ENCODE results near the gene TMEM88.

The TMEM88 gene

GRCh38 chr17:7844292-7845154 lies 10.3 kb upstream of the TMEM88 start:
- H3K9me3 ChIP-seq (ENCODE audit: control insufficient read depth, low read length) = no peaks in the 10 kb centered on the region
- no peaks in the 10 kb centered on the region for H3K27me3 ChIP-seq (ENCODE audit: control insufficient read depth, insufficient read depth, low read length, poor library complexity, severe bottlenecking)
- H3K27ac ChIP-seq (ENCODE audit: insufficient read depth, low read depth, low read length, poor library complexity, severe bottlenecking) = peak overlapping the region; percentile 64
- peaks cover 37% of the 10 kb centered on the region for H3K36me3 ChIP-seq (ENCODE audit: control insufficient read depth, insufficient read depth, low read length)
- 0 to 1% methylated on average over 71 of the region's 71 CpGs for WGBS, 2 experiments
- H3K4me1 ChIP-seq (ENCODE audit: control insufficient read depth, insufficient read depth, low read length) = peaks cover 21% of the 10 kb centered on the region
- H3K4me3 ChIP-seq (ENCODE audit: insufficient read depth, low read depth, low read length) = peak overlapping the region; percentile 77

- H3K9me3 ChIP-seq (ENCODE audit: control insufficient read depth, low read length) = no peaks in the 10 kb centered on the region
- 90 to 92% methylated on average over 15 of the region's 15 CpGs for WGBS, 2 experiments
- H3K36me3 ChIP-seq (ENCODE audit: control insufficient read depth, insufficient read depth, low read length) = peaks cover 45% of the 10 kb centered on the region
- no peaks in the 10 kb centered on the region for H3K27me3 ChIP-seq (ENCODE audit: control insufficient read depth, insufficient read depth, low read length, poor library complexity, severe bottlenecking)
- H3K4me3 ChIP-seq (ENCODE audit: insufficient read depth, low read depth, low read length) = peak overlapping the region; percentile 77
- H3K27ac ChIP-seq (ENCODE audit: insufficient read depth, low read depth, low read length, poor library complexity, severe bottlenecking) = no peak overlapping the region
- H3K4me1 ChIP-seq (ENCODE audit: control insufficient read depth, insufficient read depth, low read length) = peaks cover 12% of the 10 kb centered on the region
These were observed 9.4 kb upstream of the TMEM88 start for GRCh38 chr17:7845359-7846062.

- WGBS, 2 experiments = 94 to 95% methylated on average over 22 of the region's 22 CpGs
- no peaks in the 10 kb centered on the region for H3K27me3 ChIP-seq (ENCODE audit: control insufficient read depth, insufficient read depth, low read length, poor library complexity, severe bottlenecking)
- H3K27ac ChIP-seq (ENCODE audit: insufficient read depth, low read depth, low read length, poor library complexity, severe bottlenecking) = no peak overlapping the region
- no peaks in the 10 kb centered on the region for H3K9me3 ChIP-seq (ENCODE audit: control insufficient read depth, low read length)
- H3K4me1 ChIP-seq (ENCODE audit: control insufficient read depth, insufficient read depth, low read length) = peaks cover 5% of the 10 kb centered on the region
- H3K36me3 ChIP-seq (ENCODE audit: control insufficient read depth, insufficient read depth, low read length) = peaks cover 41% of the 10 kb centered on the region
- H3K4me3 ChIP-seq (ENCODE audit: insufficient read depth, low read depth, low read length) = no peak overlapping the region
These were observed 8.7 kb upstream of the TMEM88 start for GRCh38 chr17:7846063-7846735.

GRCh38 chr17:7846765-7847661 lies 7.9 kb upstream of the TMEM88 start:
- H3K36me3 ChIP-seq (ENCODE audit: control insufficient read depth, insufficient read depth, low read length) = peaks cover 42% of the 10 kb centered on the region

GRCh38 chr17:7848131-7848579 lies 6.7 kb upstream of the TMEM88 start:
- Histone ChIP-seq H3K36me3 (ENCODE audit: control insufficient read depth, insufficient read depth, low read length) (peaks cover 53% of the 10 kb centered on the region), H3K4me1 (ENCODE audit: control insufficient read depth, insufficient read depth, low read length) (peaks cover 13% of the 10 kb centered on the region), H3K9me3 (ENCODE audit: control insufficient read depth, low read length) (no peaks in the 10 kb centered on the region), H3K27me3 (ENCODE audit: control insufficient read depth, insufficient read depth, low read length, poor library complexity, severe bottlenecking) (no peaks in the 10 kb centered on the region), H3K27ac (ENCODE audit: insufficient read depth, low read depth, low read length, poor library complexity, severe bottlenecking) (no peak overlapping the region), H3K4me3 (ENCODE audit: insufficient read depth, low read depth, low read length) (no peak overlapping the region)
- 92 to 93% methylated on average over 20 of the region's 20 CpGs for WGBS, 2 experiments

More at GRCh38 chr17:7846765-7847661, 7.9 kb upstream of the TMEM88 start:
- Histone ChIP-seq H3K27me3 (ENCODE audit: control insufficient read depth, insufficient read depth, low read length, poor library complexity, severe bottlenecking) (no peaks in the 10 kb centered on the region), H3K4me1 (ENCODE audit: control insufficient read depth, insufficient read depth, low read length) (peaks cover 11% of the 10 kb centered on the region), H3K9me3 (ENCODE audit: control insufficient read depth, low read length) (no peaks in the 10 kb centered on the region), H3K27ac (ENCODE audit: insufficient read depth, low read depth, low read length, poor library complexity, severe bottlenecking) (no peak overlapping the region), H3K4me3 (ENCODE audit: insufficient read depth, low read depth, low read length) (no peak overlapping the region)
- WGBS, 2 experiments = 93 to 94% methylated on average over 34 of the region's 34 CpGs

- 97% methylated on average over 21 of the region's 21 CpGs for WGBS, 2 experiments
- H3K4me3 ChIP-seq (ENCODE audit: insufficient read depth, low read depth, low read length) = no peak overlapping the region
- H3K9me3 ChIP-seq (ENCODE audit: control insufficient read depth, low read length) = no peaks in the 10 kb centered on the region
- no peaks in the 10 kb centered on the region for H3K27me3 ChIP-seq (ENCODE audit: control insufficient read depth, insufficient read depth, low read length, poor library complexity, severe bottlenecking)
- H3K4me1 ChIP-seq (ENCODE audit: control insufficient read depth, insufficient read depth, low read length) = peaks cover 17% of the 10 kb centered on the region
- H3K27ac ChIP-seq (ENCODE audit: insufficient read depth, low read depth, low read length, poor library complexity, severe bottlenecking) = no peak overlapping the region
- H3K36me3 ChIP-seq (ENCODE audit: control insufficient read depth, insufficient read depth, low read length) = peaks cover 54% of the 10 kb centered on the region
These were observed 6.1 kb upstream of the TMEM88 start for GRCh38 chr17:7848739-7849129.

- no peaks in the 10 kb centered on the region for H3K9me3 ChIP-seq (ENCODE audit: control insufficient read depth, low read length)
- H3K27me3 ChIP-seq (ENCODE audit: control insufficient read depth, insufficient read depth, low read length, poor library complexity, severe bottlenecking) = no peaks in the 10 kb centered on the region
- H3K4me3 ChIP-seq (ENCODE audit: insufficient read depth, low read depth, low read length) = no peak overlapping the region
- peaks cover 54% of the 10 kb centered on the region for H3K36me3 ChIP-seq (ENCODE audit: control insufficient read depth, insufficient read depth, low read length)
- H3K4me1 ChIP-seq (ENCODE audit: control insufficient read depth, insufficient read depth, low read length) = peaks cover 22% of the 10 kb centered on the region
- H3K27ac ChIP-seq (ENCODE audit: insufficient read depth, low read depth, low read length, poor library complexity, severe bottlenecking) = no peak overlapping the region
- 93 to 95% methylated on average over 35 of the region's 35 CpGs for WGBS, 2 experiments
These were observed 5.6 kb upstream of the TMEM88 start for GRCh38 chr17:7849130-7849750.

- peaks cover 54% of the 10 kb centered on the region for H3K36me3 ChIP-seq (ENCODE audit: control insufficient read depth, insufficient read depth, low read length)
- peaks cover 22% of the 10 kb centered on the region for H3K4me1 ChIP-seq (ENCODE audit: control insufficient read depth, insufficient read depth, low read length)
- H3K27ac ChIP-seq (ENCODE audit: insufficient read depth, low read depth, low read length, poor library complexity, severe bottlenecking) = no peak overlapping the region
- H3K27me3 ChIP-seq (ENCODE audit: control insufficient read depth, insufficient read depth, low read length, poor library complexity, severe bottlenecking) = no peaks in the 10 kb centered on the region
- no peak overlapping the region for H3K4me3 ChIP-seq (ENCODE audit: insufficient read depth, low read depth, low read length)
- H3K9me3 ChIP-seq (ENCODE audit: control insufficient read depth, low read length) = no peaks in the 10 kb centered on the region
- 95% methylated on average over 12 of the region's 12 CpGs for WGBS, 2 experiments
These were observed 4.9 kb upstream of the TMEM88 start for GRCh38 chr17:7849751-7850504.
